Mesenchymal stem cell (in vitro differentiated cells and primary cell): ENCODE results near the gene GINS1.
A peak's percentile ranks its signal among the peaks of the same experiment; 100 is the strongest.

Source experiments
- DNase-seq: peaks from one replicate; pipeline ENCODE4 v3.0.0-alpha.2; 2013
- H2AFZ ChIP-seq: one replicate; pipeline ENCODE4 v1.6.1; 2013; ENCODE audit warnings: low read depth, mild to moderate bottlenecking, control low read depth, inconsistent platforms, low read length, moderate library complexity
- H2AK5ac ChIP-seq: 2 replicates; pipeline ENCODE4 v1.6.1; 2013; ENCODE audit warnings: low read length, moderate library complexity, mild to moderate bottlenecking, inconsistent platforms; ENCODE audit not compliant: severe bottlenecking
- H2BK120ac ChIP-seq: one replicate; pipeline ENCODE4 v1.6.1; 2013; ENCODE audit warnings: low read depth, mild to moderate bottlenecking, inconsistent platforms, low read length, moderate library complexity
- H2BK12ac ChIP-seq, 2 experiments: one replicate each; pipeline ENCODE4 v1.6.1; 2013; ENCODE audit warnings: inconsistent platforms in 2 of 2, low read length in 2 of 2, mild to moderate bottlenecking in 2 of 2, moderate library complexity in 2 of 2, control low read depth in 1 of 2
- H2BK15ac ChIP-seq: one replicate; pipeline ENCODE4 v1.6.1; 2013; ENCODE audit warnings: mild to moderate bottlenecking, low read depth, inconsistent platforms; ENCODE audit not compliant: poor library complexity, severe bottlenecking
- H2BK5ac ChIP-seq: 2 replicates; pipeline ENCODE4 v1.6.1; 2013; ENCODE audit warnings: low read depth, mild to moderate bottlenecking, low read length, control low read depth, inconsistent platforms; ENCODE audit not compliant: poor library complexity, severe bottlenecking
- H3K14ac ChIP-seq, 2 experiments: one replicate each; pipeline ENCODE4 v1.6.1; 2013; ENCODE audit warnings: inconsistent platforms in 2 of 2, low read length in 2 of 2, control low read depth in 1 of 2, mild to moderate bottlenecking in 1 of 2, moderate library complexity in 1 of 2
- H3K18ac ChIP-seq, 2 experiments: one replicate each; pipeline ENCODE4 v1.6.1; 2013; ENCODE audit warnings: inconsistent platforms in 2 of 2, low read length in 2 of 2, control low read depth in 1 of 2, low read depth in 1 of 2, mild to moderate bottlenecking in 1 of 2
- H3K23ac ChIP-seq, 2 experiments: one replicate each; pipeline ENCODE4 v1.6.1; 2013; ENCODE audit warnings: inconsistent platforms in 2 of 2, low read length in 2 of 2, mild to moderate bottlenecking in 2 of 2, moderate library complexity in 2 of 2, control low read depth in 1 of 2
- H3K27ac ChIP-seq: 2 replicates; pipeline ENCODE4 v1.5.1; 2013; ENCODE audit warnings: mild to moderate bottlenecking, moderate library complexity, low read length, control low read depth, inconsistent platforms; ENCODE audit not compliant: poor library complexity, severe bottlenecking
- H3K27me3 ChIP-seq, 2 experiments: 2 replicates each; pipeline versions ENCODE4 v1.6.1 to v1.7.0; 2013; ENCODE audit warnings: low read length in 2 of 2, mild to moderate bottlenecking in 2 of 2, moderate library complexity in 2 of 2, control low read depth in 1 of 2, inconsistent platforms in 1 of 2; ENCODE audit not compliant: control insufficient read depth in 1 of 2, insufficient read depth in 1 of 2
- H3K36me3 ChIP-seq, 2 experiments: 2 replicates each; pipeline versions ENCODE4 v1.6.1 to v1.7.0; 2013; ENCODE audit warnings: low read length in 2 of 2, control low read depth in 1 of 2, inconsistent platforms in 1 of 2, low read depth in 1 of 2, mild to moderate bottlenecking in 1 of 2; ENCODE audit not compliant: insufficient read depth in 2 of 2, control insufficient read depth in 1 of 2
- H3K4ac ChIP-seq, 2 experiments: one replicate each; pipeline ENCODE4 v1.6.1; 2013; ENCODE audit warnings: inconsistent platforms in 2 of 2, low read length in 2 of 2, mild to moderate bottlenecking in 2 of 2, moderate library complexity in 2 of 2, control low read depth in 1 of 2, low read depth in 1 of 2
- H3K4me1 ChIP-seq: 2 replicates; pipeline ENCODE4 v1.6.1; 2013; ENCODE audit warnings: low read depth, low read length, control low read depth; ENCODE audit not compliant: control insufficient read depth, insufficient read depth
- H3K4me2 ChIP-seq: 2 replicates; pipeline ENCODE4 v1.6.1; 2013; ENCODE audit warnings: low read length, mild to moderate bottlenecking, inconsistent platforms; ENCODE audit not compliant: poor library complexity, severe bottlenecking
- H3K4me3 ChIP-seq, 2 experiments: 2 replicates each; pipeline versions ENCODE4 v1.5.1 to v1.7.0; 2013; ENCODE audit warnings: low read length in 2 of 2, mild to moderate bottlenecking in 2 of 2, control low read depth in 1 of 2, low read depth in 1 of 2; ENCODE audit not compliant: insufficient read depth in 1 of 2
- H3K79me1 ChIP-seq: replicated peaks from 2 replicates; pipeline ENCODE4 v1.6.1; 2013; ENCODE audit warnings: mild to moderate bottlenecking, control low read depth, low read length, inconsistent platforms; ENCODE audit not compliant: poor library complexity, severe bottlenecking
- H3K9ac ChIP-seq: 2 replicates; pipeline ENCODE4 v1.7.0; 2013; ENCODE audit warnings: mild to moderate bottlenecking, low read length, moderate library complexity
- H3K9me3 ChIP-seq: 2 replicates; pipeline ENCODE4 v1.7.0; 2013; ENCODE audit warnings: mild to moderate bottlenecking, low read length; ENCODE audit not compliant: control insufficient read depth
- H4K8ac ChIP-seq: one replicate; pipeline ENCODE4 v1.6.1; 2013; ENCODE audit warnings: inconsistent platforms, mild to moderate bottlenecking, low read length, moderate library complexity
- H4K91ac ChIP-seq: one replicate; pipeline ENCODE4 v1.6.1; 2013; ENCODE audit warnings: mild to moderate bottlenecking, low read length, inconsistent platforms
- WGBS: methylation state at CpG from one replicate; pipeline ENCODE4 v1.1.7; 2013; ENCODE audit warnings: mixed read lengths; 5-methylcytosine and 5-hydroxymethylcytosine counted together

Gene GINS1

DNA sequence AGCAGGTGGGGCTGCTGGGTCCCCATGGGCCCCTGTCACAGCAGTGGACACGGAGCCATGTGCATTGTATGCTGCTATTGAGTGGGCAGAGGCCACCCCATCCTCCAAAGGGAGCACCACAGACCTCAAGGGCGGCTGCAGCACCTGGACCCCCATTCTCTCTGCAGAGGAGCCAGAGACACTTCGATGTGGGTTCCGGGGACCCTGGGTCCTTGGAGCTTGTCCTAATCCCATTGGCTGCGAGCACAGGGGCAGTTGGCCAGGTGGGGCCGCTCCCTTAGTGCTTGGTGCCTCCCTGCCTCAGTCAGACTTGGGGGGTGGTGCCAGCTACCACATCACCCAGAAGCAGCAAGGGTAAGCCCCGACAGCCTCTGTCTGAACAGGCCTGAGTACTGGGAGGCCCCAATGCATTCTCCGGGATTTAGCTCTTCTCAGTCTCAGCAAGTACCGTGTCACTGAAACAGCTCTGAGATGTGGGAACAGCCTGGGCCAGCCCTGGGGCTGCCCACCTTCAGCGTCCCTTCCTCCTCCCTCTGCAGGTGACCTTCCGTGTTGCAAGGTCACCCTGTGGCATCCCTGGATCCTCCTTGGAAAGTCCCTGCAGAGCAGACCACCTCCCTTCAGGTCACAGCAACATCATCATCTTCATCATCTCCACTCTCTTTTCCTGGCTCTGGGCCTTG, 73.9 kb downstream of the GINS1 start:
- Histone ChIP-seq H3K27ac (no peak overlapping the region), H2BK12ac (no peak overlapping the region), H3K4me2 (no peak overlapping the region), H3K4me1 (peaks cover 10% of the 10 kb centered on the region), H3K79me1 (no peaks in the 10 kb centered on the region), H3K14ac (no peak overlapping the region), H3K4me3 (no peak overlapping the region), H3K23ac (no peak overlapping the region), H3K4ac (no peak overlapping the region), H2BK120ac (no peak overlapping the region), H2AK5ac (no peak overlapping the region), H3K36me3 (peaks cover 55 to 64% of the 10 kb centered on the region in 2 experiments), H4K91ac (no peak overlapping the region), H2BK15ac (no peak overlapping the region), H3K9ac (no peak overlapping the region), H2AFZ (no peak overlapping the region), H3K18ac (no peak overlapping the region), H3K27me3 (no peaks in the 10 kb centered on the region), H4K8ac (no peak overlapping the region), H3K9me3 (no peaks in the 10 kb centered on the region), H2BK5ac (no peak overlapping the region)
- DNase-seq = peak; percentile 12
- 96% methylated on average over 11 of the region's 11 CpGs for WGBS

DNA sequence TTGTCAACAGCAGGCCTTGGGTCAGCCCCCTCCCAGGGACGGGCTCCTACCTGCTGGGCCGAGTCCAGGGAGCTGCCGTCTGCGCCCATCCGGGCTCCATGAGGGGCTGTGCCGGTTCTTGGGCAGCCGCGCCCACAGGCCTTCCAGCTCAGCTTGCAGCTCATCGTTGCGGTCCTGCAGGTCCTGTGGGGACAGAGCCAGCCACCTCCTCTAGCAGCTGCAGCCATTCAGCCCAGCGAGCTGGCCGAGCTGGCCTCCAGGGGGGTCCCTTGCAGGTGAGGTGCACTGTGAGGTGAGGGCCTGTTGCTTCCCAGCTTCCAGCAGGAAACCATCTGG, 74.4 kb downstream of the GINS1 start:
- Histone ChIP-seq H3K4ac (no peak overlapping the region), H3K4me2 (no peak overlapping the region), H4K91ac (no peak overlapping the region), H2AFZ (no peak overlapping the region), H3K36me3 (peaks cover 55 to 58% of the 10 kb centered on the region in 2 experiments), H2BK5ac (no peak overlapping the region), H3K79me1 (no peaks in the 10 kb centered on the region), H3K9me3 (no peaks in the 10 kb centered on the region), H3K27ac (no peak overlapping the region), H3K14ac (no peak overlapping the region), H3K18ac (no peak overlapping the region), H4K8ac (no peak overlapping the region), H3K4me3 (peak overlapping the region in 1 of 2 experiments; percentile 10), H2BK120ac (no peak overlapping the region), H3K27me3 (no peaks in the 10 kb centered on the region), H3K4me1 (peaks cover 13% of the 10 kb centered on the region), H2BK12ac (no peak overlapping the region), H3K23ac (no peak overlapping the region), H2AK5ac (no peak overlapping the region), H3K9ac (no peak overlapping the region), H2BK15ac (no peak overlapping the region)
- 98% methylated on average over 12 of the region's 12 CpGs for WGBS
- DNase-seq = no peak

DNA sequence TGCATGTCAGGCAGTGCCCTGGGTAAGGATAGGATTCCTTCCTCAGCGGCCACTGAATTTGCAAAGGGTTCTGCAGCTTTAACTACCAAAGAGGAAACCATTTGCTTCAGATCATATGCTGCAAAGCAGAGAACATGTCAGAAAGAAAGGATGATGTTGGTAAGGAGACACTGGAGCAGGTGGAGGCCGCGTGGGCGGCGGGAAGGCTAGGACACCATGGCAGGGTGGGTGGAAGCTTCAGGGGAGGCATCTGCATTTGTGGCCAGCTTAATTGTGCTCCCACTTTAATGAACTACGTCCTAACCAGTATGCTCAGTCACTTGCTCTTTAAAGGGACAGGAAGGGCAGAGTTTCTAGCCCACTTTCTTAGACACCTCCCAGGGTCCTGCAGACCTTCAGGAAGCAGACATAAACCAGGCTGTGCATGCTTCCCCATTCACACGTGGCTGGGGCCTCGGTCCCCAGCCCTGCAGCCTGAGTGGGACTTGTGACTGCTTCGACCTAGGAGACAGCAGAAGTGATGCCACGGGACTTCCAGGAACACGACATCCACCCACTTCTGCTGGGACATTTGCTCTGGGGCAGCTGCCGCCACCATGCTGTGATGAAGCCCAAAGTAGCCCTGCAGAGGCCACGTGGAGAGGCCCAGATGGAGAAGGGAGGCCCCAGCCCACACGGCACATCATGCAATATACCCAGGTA, 76.1 kb downstream of the GINS1 start:
- no peak overlapping the region for H4K91ac ChIP-seq

DNA sequence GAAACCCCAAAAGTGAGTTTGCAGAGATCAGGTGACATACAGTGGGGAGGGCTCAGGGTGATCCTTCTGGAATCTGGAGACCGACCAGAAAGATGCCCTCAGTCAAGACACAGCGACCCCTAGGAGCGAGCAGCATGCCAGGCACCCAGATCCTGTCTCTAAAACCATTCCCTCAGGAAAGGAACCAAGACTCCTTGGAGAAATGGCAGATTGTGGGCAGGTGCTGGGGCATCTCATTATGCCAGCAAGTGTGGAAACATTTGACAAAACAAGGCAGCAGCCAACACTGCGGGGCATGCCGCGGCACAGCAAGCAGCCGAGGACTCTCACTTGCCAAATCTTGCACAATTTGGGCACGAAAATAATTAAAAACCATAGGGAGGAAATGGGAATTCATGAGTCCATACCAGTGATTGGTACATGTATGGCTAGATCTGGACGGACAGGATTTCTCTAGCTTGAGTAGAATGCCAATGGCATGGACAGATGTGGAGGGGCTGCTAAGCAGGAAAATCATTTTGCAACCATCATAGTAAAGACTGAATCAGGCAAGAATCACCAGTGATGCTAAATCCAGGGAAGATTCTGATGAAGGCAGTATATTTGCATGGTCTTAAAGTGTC, 76.9 kb downstream of the GINS1 start:
- H2BK12ac ChIP-seq = no peak overlapping the region
- H2BK5ac ChIP-seq = no peak overlapping the region
- H3K23ac ChIP-seq = no peak overlapping the region
- H3K27ac ChIP-seq = no peak overlapping the region
- H2BK120ac ChIP-seq = no peak overlapping the region
- H3K14ac ChIP-seq = no peak overlapping the region
- DNase-seq = no peak
- H4K8ac ChIP-seq = no peak overlapping the region
- no peak overlapping the region for H3K18ac ChIP-seq
- H3K79me1 ChIP-seq = no peaks in the 10 kb centered on the region
- no peaks in the 10 kb centered on the region for H3K27me3 ChIP-seq
- no peak overlapping the region for H3K4me2 ChIP-seq
- no peak overlapping the region for H2BK15ac ChIP-seq
- 96% methylated on average over 7 of the region's 9 CpGs for WGBS
- H3K9me3 ChIP-seq = no peaks in the 10 kb centered on the region
- no peak overlapping the region for H3K4ac ChIP-seq
- no peak overlapping the region for H2AFZ ChIP-seq
- peaks cover 50 to 57% of the 10 kb centered on the region in 2 experiments for H3K36me3 ChIP-seq
- H4K91ac ChIP-seq = no peak overlapping the region
- H2AK5ac ChIP-seq = no peak overlapping the region
- no peak overlapping the region for H3K4me3 ChIP-seq
- peaks cover 18% of the 10 kb centered on the region for H3K4me1 ChIP-seq
- H3K9ac ChIP-seq = no peak overlapping the region

More for the DNA sequence above, 76.1 kb downstream of the GINS1 start:
- Histone ChIP-seq H3K79me1 (no peaks in the 10 kb centered on the region), H2AK5ac (no peak overlapping the region), H4K8ac (no peak overlapping the region), H3K27me3 (no peaks in the 10 kb centered on the region), H2BK15ac (no peak overlapping the region), H2AFZ (no peak overlapping the region), H2BK12ac (no peak overlapping the region), H3K4me1 (peaks cover 18% of the 10 kb centered on the region), H3K9ac (no peak overlapping the region), H2BK5ac (no peak overlapping the region), H3K23ac (no peak overlapping the region), H3K14ac (no peak overlapping the region), H3K4me3 (no peak overlapping the region), H3K9me3 (no peaks in the 10 kb centered on the region), H3K4me2 (no peak overlapping the region), H3K27ac (no peak overlapping the region), H3K4ac (no peak overlapping the region), H2BK120ac (no peak overlapping the region), H3K36me3 (peaks cover 51 to 61% of the 10 kb centered on the region in 2 experiments), H3K18ac (no peak overlapping the region)
- 91% methylated on average over 13 of the region's 14 CpGs for WGBS
- no peak for DNase-seq
